Body of pancreas (tissue), 4 donors: Measurements from ENCODE around the gene PLAU. TPM values are rescaled to one million over a fixed set of nuclear protein-coding genes. Genes with fewer than 3 reads are reported as not detected.

Source experiments
- ATAC-seq: fragments of 150-250 bp; one replicate; pipeline ENCODE4 v1.9.1; 2016
- DNase-seq, 4 donors: peaks; one replicate each; pipeline ENCODE4 v3.0.0-alpha.2; 2019
- H3K27ac ChIP-seq, 4 donors: fragments of 200-600 bp; sonication (generic); 1 replicate in 3 of 4; 2 replicates in 1 of 4; pipeline versions ENCODE4 v1.5.1 to v1.6.1; 2016 to 2019; ENCODE audit warnings: mild to moderate bottlenecking in 1 of 4, mixed read lengths in 1 of 4, moderate library complexity in 1 of 4
- H3K27me3 ChIP-seq, 2 donors: fragments of 200-600 bp; sonication (generic); one replicate each; pipeline ENCODE4 v1.6.0; 2016; ENCODE audit warnings: mild to moderate bottlenecking in 1 of 2
- H3K36me3 ChIP-seq, 2 donors: fragments of 200-600 bp; sonication (generic); replicated peaks in 1 of 2; 2 replicates each; pipeline ENCODE4 v1.5.1; 2016; ENCODE audit warnings: low read depth in 2 of 2; ENCODE audit not compliant: insufficient read depth in 1 of 2
- H3K4me1 ChIP-seq: fragments of 200-600 bp; sonication (generic); one replicate; pipeline ENCODE4 v1.6.0; 2016
- H3K4me3 ChIP-seq, 2 donors: fragments of 200-600 bp; sonication (generic); 1 replicate in 1 of 2; 2 replicates in 1 of 2; pipeline ENCODE4 v1.5.1; 2016 to 2019
- H3K9me3 ChIP-seq, 3 donors: fragments of 200-600 bp; sonication (generic); 1 replicate in 2 of 3; 2 replicates in 1 of 3; pipeline ENCODE4 v1.5.1; 2016
- CTCF ChIP-seq, 7 experiments: fragments of 450-650 bp in 4 of 7; fragments of 200-600 bp in 3 of 7; sonication (generic) in 3 of 7; IDR thresholded peaks; one replicate each; pipeline ENCODE4 v1.5.1; 2016 to 2019; ENCODE audit warnings: antibody characterized with exemption in 7 of 7
- POLR2A ChIP-seq, 3 donors: fragments of 450-650 bp; IDR thresholded peaks; one replicate each; pipeline ENCODE4 v1.6.1; 2016; ENCODE audit warnings: antibody characterized with exemption in 3 of 3, mild to moderate bottlenecking in 2 of 3
- WGBS, 2 donors: methylation state at CpG; one replicate each; pipeline ENCODE4 v1.1.5; 2017; 5-methylcytosine and 5-hydroxymethylcytosine counted together
- intact Hi-C: fragments of 100-400 bp; cut with DNase I; formaldehyde crosslinking; loops from one replicate; pipeline ENCODE4 v1.15.1; 2023
- total RNA-seq, 2 donors: library from RNA; depleted of rRNA; stranded (reverse); fragments of >200 nt; gene quantifications; one replicate each; pipeline ENCODE4 v1.1.0, GENCODE V29; 2016

Gene PLAU
- total RNA-seq, 2 donors from 2014 or later = 1.6 to 4.3 TPM

GRCh38 chr10:73886085-73886529, 24.8 kb upstream of the PLAU start:
- Histone ChIP-seq H3K36me3 (no peaks in the 10 kb centered on the region), H3K27me3 (no peaks in the 10 kb centered on the region), H3K4me1 (peaks cover 32% of the 10 kb centered on the region), H3K9me3 (no peaks in the 10 kb centered on the region), H3K4me3 (no peak overlapping the region), H3K27ac (peak overlapping the region; percentile 32 to 81 (median 68))
- ATAC-seq (peak; percentile 86), DNase-seq (peak; percentile 69 to 81 (median 74))
- WGBS, 2 donors = 4% methylated on average over 3 to 5 of the region's 5 CpGs
- TF ChIP-seq CTCF (IDR thresholded peaks at IDR 0.05) (peak; percentile 48 to 90 (median 85)), POLR2A (IDR thresholded peaks at IDR 0.05) (no peak)
- intact Hi-C loops = loop anchor here (5.0 to 10.0 kb wide), 2 partner anchors 56 to 199 kb away; no protein-coding TSS in a partner anchor

- intact Hi-C loops = loop anchor here (5.0 to 10.0 kb wide), 2 partner anchors 56 to 198 kb away; no protein-coding TSS in a partner anchor
- Histone ChIP-seq H3K27ac (peak overlapping the region; percentile 32 to 81 (median 68)), H3K27me3 (no peaks in the 10 kb centered on the region), H3K9me3 (no peaks in the 10 kb centered on the region), H3K4me1 (peaks cover 32% of the 10 kb centered on the region), H3K4me3 (no peak overlapping the region), H3K36me3 (no peaks in the 10 kb centered on the region)
- WGBS, 2 donors = 2 to 17% methylated on average over 4 of the region's 4 CpGs
- TF ChIP-seq CTCF (IDR thresholded peaks at IDR 0.05) (no peak), POLR2A (IDR thresholded peaks at IDR 0.05) (no peak)
- DNase-seq (no peak), ATAC-seq (no peak)
Observed at GRCh38 chr10:73886661-73887293, 24.2 kb upstream of the PLAU start.

GRCh38 chr10:73887294-73888039, 23.5 kb upstream of the PLAU start:
- peak overlapping the region in 3 of 4 donors; percentile 58 to 81 (median 77) for H3K27ac ChIP-seq
- H3K4me3 ChIP-seq = no peak overlapping the region
- DNase-seq (peak; percentile 75 to 85 (median 82)), ATAC-seq (peak; percentile 68)
- intact Hi-C loops = loop anchor here (5.0 to 10.0 kb wide), 2 partner anchors 55 to 197 kb away; no protein-coding TSS in a partner anchor
- peaks cover 32% of the 10 kb centered on the region for H3K4me1 ChIP-seq
- no peaks in the 10 kb centered on the region for H3K9me3 ChIP-seq
- H3K27me3 ChIP-seq = no peaks in the 10 kb centered on the region
- TF ChIP-seq POLR2A (IDR thresholded peaks at IDR 0.05) (no peak), CTCF (IDR thresholded peaks at IDR 0.05) (peak in 3 of 7 experiments; percentile 1 to 17 (median 11))
- WGBS, 2 donors = 36 to 37% methylated on average over 4 to 12 of the region's 12 CpGs
- H3K36me3 ChIP-seq = no peaks in the 10 kb centered on the region

- H3K27me3 ChIP-seq = no peaks in the 10 kb centered on the region
- 32 to 40% methylated on average over 5 of the region's 5 CpGs for WGBS, 2 donors
- DNase-seq (peak in 3 of 4 donors; percentile 46 to 50 (median 47)), ATAC-seq (peak; percentile 54)
- intact Hi-C loops = loop anchor here (5.0 to 10.0 kb wide), 2 partner anchors 54 to 196 kb away; no protein-coding TSS in a partner anchor
- no peaks in the 10 kb centered on the region for H3K36me3 ChIP-seq
- no peak overlapping the region for H3K4me3 ChIP-seq
- peak overlapping the region; percentile 50 to 77 (median 60) for H3K27ac ChIP-seq
- H3K4me1 ChIP-seq = peaks cover 32% of the 10 kb centered on the region
- TF ChIP-seq CTCF (IDR thresholded peaks at IDR 0.05) (no peak), POLR2A (IDR thresholded peaks at IDR 0.05) (no peak)
- no peaks in the 10 kb centered on the region for H3K9me3 ChIP-seq
Observed at GRCh38 chr10:73888514-73888913, 22.4 kb upstream of the PLAU start.
